Neural progenitor cell (in vitro differentiated cells): ENCODE results near the gene HSP90AB1. TPM values are rescaled to one million over a fixed set of nuclear protein-coding genes. Genes with fewer than 3 reads are reported as not detected.

Source experiments
- DNase-seq: peaks from one replicate; pipeline ENCODE4 v3.0.0-alpha.2; 2016; ENCODE audit warnings: low spot score
- H2AFZ ChIP-seq: fragments of 200-600 bp; sonication (generic); replicated peaks from 2 replicates; pipeline ENCODE4 v1.6.1; 2016; ENCODE audit warnings: antibody characterized with exemption
- H3F3A ChIP-seq: fragments of 200-600 bp; sonication (generic); 2 replicates; pipeline ENCODE4 v1.6.1; 2016; ENCODE audit warnings: antibody characterized with exemption, low read depth
- H3K27ac ChIP-seq: fragments of 200-600 bp; sonication (generic); 2 replicates; pipeline ENCODE4 v1.5.1; 2016; ENCODE audit warnings: mild to moderate bottlenecking
- H3K27me3 ChIP-seq: fragments of 200-600 bp; sonication (generic); 2 replicates; pipeline ENCODE4 v1.6.1; 2016; ENCODE audit warnings: mild to moderate bottlenecking, moderate library complexity
- H3K36me3 ChIP-seq: fragments of 200-600 bp; sonication (generic); 2 replicates; pipeline ENCODE4 v1.5.1; 2016
- H3K4me1 ChIP-seq: fragments of 200-600 bp; sonication (generic); 2 replicates; pipeline ENCODE4 v1.6.1; 2016; ENCODE audit warnings: mixed run types
- H3K4me2 ChIP-seq: fragments of 200-600 bp; sonication (generic); 2 replicates; pipeline ENCODE4 v1.6.1; 2016
- H3K4me3 ChIP-seq: fragments of 200-600 bp; sonication (generic); 2 replicates; pipeline ENCODE4 v1.5.1; 2016
- H3K79me2 ChIP-seq: fragments of 200-600 bp; sonication (generic); 2 replicates; pipeline ENCODE4 v1.6.1; 2016; ENCODE audit warnings: low read depth
- H3K9ac ChIP-seq: fragments of 200-600 bp; sonication (generic); 2 replicates; pipeline ENCODE4 v1.6.1; 2016
- H3K9me3 ChIP-seq: fragments of 200-600 bp; sonication (generic); 2 replicates; pipeline ENCODE4 v1.5.1; 2016; ENCODE audit warnings: low read depth
- H4K20me1 ChIP-seq: fragments of 200-600 bp; sonication (generic); 2 replicates; pipeline ENCODE4 v1.6.1; 2016; ENCODE audit warnings: low read depth
- H3K27ac Mint-ChIP-seq: 3 replicates; pipeline ENCODE4 v1.8.0; 2021; ENCODE audit warnings: mixed read lengths
- H3K27me3 Mint-ChIP-seq: 2 replicates; pipeline ENCODE4 v1.8.0; 2022; ENCODE audit warnings: low read depth, mild to moderate bottlenecking, inconsistent platforms, moderate library complexity, mixed read lengths; ENCODE audit not compliant: insufficient read depth
- H3K36me3 Mint-ChIP-seq: 3 replicates; pipeline ENCODE4 v1.8.0; 2021; ENCODE audit warnings: mixed read lengths
- H3K4me1 Mint-ChIP-seq: 3 replicates; pipeline ENCODE4 v1.8.0; 2021; ENCODE audit warnings: mixed read lengths
- H3K4me3 Mint-ChIP-seq: 3 replicates; pipeline ENCODE4 v1.8.0; 2021; ENCODE audit warnings: mild to moderate bottlenecking, moderate library complexity, mixed read lengths
- H3K9me3 Mint-ChIP-seq: 3 replicates; pipeline ENCODE4 v1.8.0; 2020; ENCODE audit warnings: mixed read lengths
- EZH2 ChIP-seq: fragments of 200-600 bp; sonication (generic); IDR thresholded peaks from 2 replicates; pipeline ENCODE4 v1.6.1; 2017; ENCODE audit warnings: antibody characterized with exemption, mild to moderate bottlenecking, moderate library complexity
- EZH2phosphoT487 ChIP-seq: fragments of 200-600 bp; sonication (generic); IDR thresholded peaks from 2 replicates; pipeline ENCODE4 v1.6.1; 2017; ENCODE audit warnings: antibody characterized with exemption
- total RNA-seq: library from RNA; depleted of rRNA; stranded (reverse); fragments of >200 nt; gene quantifications from 2 replicates; pipeline ENCODE4 v1.2.3, GENCODE V29; 2015; ENCODE audit warnings: low replicate concordance
- TF ChIP-seq, protein P1 (sequence below): fragments of 200-600 bp; sonication (generic); IDR thresholded peaks from 2 replicates; pipeline ENCODE4 v1.5.1; 2017; ENCODE audit warnings: antibody characterized with exemption, mild to moderate bottlenecking

HSP90AB1 gene
- total RNA-seq, 1 donor from 2014 or later, result 2,068 TPM

DNA sequence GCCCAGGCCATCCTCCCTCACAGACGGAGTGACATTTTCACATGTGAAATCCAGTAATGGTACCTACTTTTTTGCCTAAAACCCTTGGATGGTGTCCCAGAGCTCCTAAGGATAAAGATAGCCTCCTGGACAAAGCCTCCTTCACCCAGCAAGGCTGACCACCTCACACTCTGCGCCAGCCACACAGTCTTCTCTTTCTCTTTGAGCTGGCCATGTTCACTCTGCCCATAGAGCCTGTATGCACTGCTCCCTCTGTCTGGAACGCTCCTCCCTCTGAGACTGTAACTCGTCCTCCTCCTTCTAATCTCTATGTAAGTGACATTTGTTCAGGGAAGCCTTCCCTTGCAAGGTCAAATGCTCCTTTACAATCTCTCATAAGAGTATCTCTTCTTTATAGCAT is 38.0 kb downstream of the HSP90AB1 start:
- no peak overlapping the region for H3K4me2 ChIP-seq
- Mint-ChIP-seq H3K9me3 (no peaks in the 10 kb centered on the region), H3K4me1 (no peaks in the 10 kb centered on the region), H3K27me3 (peaks cover 34% of the 10 kb centered on the region), H3K27ac (no peak overlapping the region), H3K4me3 (no peak overlapping the region), H3K36me3 (no peaks in the 10 kb centered on the region)
- H3K4me1 ChIP-seq, result no peaks in the 10 kb centered on the region
- H3K9ac ChIP-seq, result no peak overlapping the region
- H3K79me2 ChIP-seq, result no peaks in the 10 kb centered on the region
- no peak for DNase-seq
- no peak overlapping the region for H3K27ac ChIP-seq
- TF ChIP-seq EZH2phosphoT487 (no peak), EZH2 (no peak)
- TF ChIP-seq, protein P1, sequence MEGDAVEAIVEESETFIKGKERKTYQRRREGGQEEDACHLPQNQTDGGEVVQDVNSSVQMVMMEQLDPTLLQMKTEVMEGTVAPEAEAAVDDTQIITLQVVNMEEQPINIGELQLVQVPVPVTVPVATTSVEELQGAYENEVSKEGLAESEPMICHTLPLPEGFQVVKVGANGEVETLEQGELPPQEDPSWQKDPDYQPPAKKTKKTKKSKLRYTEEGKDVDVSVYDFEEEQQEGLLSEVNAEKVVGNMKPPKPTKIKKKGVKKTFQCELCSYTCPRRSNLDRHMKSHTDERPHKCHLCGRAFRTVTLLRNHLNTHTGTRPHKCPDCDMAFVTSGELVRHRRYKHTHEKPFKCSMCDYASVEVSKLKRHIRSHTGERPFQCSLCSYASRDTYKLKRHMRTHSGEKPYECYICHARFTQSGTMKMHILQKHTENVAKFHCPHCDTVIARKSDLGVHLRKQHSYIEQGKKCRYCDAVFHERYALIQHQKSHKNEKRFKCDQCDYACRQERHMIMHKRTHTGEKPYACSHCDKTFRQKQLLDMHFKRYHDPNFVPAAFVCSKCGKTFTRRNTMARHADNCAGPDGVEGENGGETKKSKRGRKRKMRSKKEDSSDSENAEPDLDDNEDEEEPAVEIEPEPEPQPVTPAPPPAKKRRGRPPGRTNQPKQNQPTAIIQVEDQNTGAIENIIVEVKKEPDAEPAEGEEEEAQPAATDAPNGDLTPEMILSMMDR, result no peak
- H3F3A ChIP-seq, result no peaks in the 10 kb centered on the region
- H3K4me3 ChIP-seq, result no peak overlapping the region
- peaks cover 67% of the 10 kb centered on the region for H3K27me3 ChIP-seq
- no peaks in the 10 kb centered on the region for H3K9me3 ChIP-seq
- H2AFZ ChIP-seq, result no peak overlapping the region
- peaks cover 10% of the 10 kb centered on the region for H4K20me1 ChIP-seq
- H3K36me3 ChIP-seq, result no peaks in the 10 kb centered on the region

DNA sequence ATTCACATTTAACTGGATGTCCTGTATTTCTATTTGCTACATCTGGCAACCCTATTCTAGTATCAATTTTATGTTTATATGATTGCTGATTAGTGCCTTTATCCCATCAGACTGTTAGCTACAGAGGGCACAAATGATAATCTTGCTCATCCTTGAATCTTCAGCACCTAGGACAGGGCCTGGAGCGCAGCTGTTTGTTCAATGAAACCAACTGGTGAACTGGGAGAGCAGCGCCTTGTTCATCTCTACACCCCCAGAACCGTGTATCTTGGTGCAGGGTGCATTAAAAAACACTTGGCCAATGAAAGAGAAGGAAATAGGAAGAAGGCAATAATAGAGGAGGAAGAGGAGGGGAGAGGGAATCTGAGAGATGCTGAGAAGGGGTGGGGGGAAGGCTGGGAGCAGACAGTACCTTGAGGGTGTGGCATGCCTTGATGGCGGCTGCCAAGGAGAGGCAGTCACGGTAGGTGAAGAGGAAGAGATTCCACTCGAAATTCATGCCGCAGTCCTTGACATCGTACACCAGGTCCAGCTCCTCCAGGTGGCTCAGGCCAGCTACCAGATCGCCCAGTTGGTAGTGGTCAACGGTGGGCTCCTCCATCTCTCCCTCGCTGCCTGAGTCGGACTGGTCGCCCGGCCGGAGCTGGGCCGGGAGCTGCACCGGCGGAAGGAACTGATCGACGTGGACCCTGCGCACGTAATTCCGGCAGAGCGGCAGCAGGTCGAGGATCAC is 38.8 kb downstream of the HSP90AB1 start:
- peaks cover 29% of the 10 kb centered on the region for H3K27me3 Mint-ChIP-seq

DNA sequence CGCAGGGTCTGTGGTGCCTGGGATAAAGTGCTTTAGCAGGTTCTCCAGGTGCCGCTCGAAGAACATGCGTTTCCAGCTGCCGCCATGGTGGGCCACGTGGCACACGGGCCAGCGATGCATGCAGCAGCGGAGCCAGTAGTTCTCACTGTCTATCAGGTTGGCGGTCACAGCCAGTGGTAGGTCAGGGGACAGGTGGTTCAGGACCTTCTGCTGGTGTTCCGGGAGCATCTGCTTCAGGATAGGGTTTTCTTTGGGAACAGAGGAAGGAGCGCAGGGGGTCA is 39.3 kb downstream of the HSP90AB1 start:
- Histone ChIP-seq H3K36me3 (no peaks in the 10 kb centered on the region), H3F3A (no peaks in the 10 kb centered on the region), H3K27me3 (peaks cover 76% of the 10 kb centered on the region), H3K4me2 (no peak overlapping the region), H2AFZ (no peak overlapping the region), H3K4me1 (no peaks in the 10 kb centered on the region), H3K9me3 (no peaks in the 10 kb centered on the region), H3K27ac (no peak overlapping the region), H3K4me3 (no peak overlapping the region), H3K79me2 (no peaks in the 10 kb centered on the region), H4K20me1 (peaks cover 10% of the 10 kb centered on the region), H3K9ac (no peak overlapping the region)
- DNase-seq, result no peak
- Mint-ChIP-seq H3K4me1 (no peaks in the 10 kb centered on the region), H3K9me3 (no peaks in the 10 kb centered on the region), H3K27ac (no peak overlapping the region), H3K27me3 (peaks cover 27% of the 10 kb centered on the region), H3K4me3 (no peak overlapping the region), H3K36me3 (no peaks in the 10 kb centered on the region)
- TF ChIP-seq EZH2phosphoT487, result no peak

More for the DNA sequence above, 38.8 kb downstream of the HSP90AB1 start:
- H3F3A ChIP-seq, result no peaks in the 10 kb centered on the region
- H3K9me3 ChIP-seq, result no peaks in the 10 kb centered on the region
- no peaks in the 10 kb centered on the region for H3K4me1 Mint-ChIP-seq
- H3K4me1 ChIP-seq, result no peaks in the 10 kb centered on the region
- H3K36me3 ChIP-seq, result no peaks in the 10 kb centered on the region
- no peak overlapping the region for H3K4me2 ChIP-seq
- H3K27ac Mint-ChIP-seq, result no peak overlapping the region
- H2AFZ ChIP-seq, result no peak overlapping the region
- H3K4me3 ChIP-seq, result no peak overlapping the region
- no peaks in the 10 kb centered on the region for H3K36me3 Mint-ChIP-seq
- TF ChIP-seq, protein P1, result no peak
- TF ChIP-seq EZH2 (no peak), EZH2phosphoT487 (no peak)
- peak; percentile 76 for DNase-seq
- no peaks in the 10 kb centered on the region for H3K79me2 ChIP-seq
- no peak overlapping the region for H3K9ac ChIP-seq
- no peaks in the 10 kb centered on the region for H3K9me3 Mint-ChIP-seq
- H3K27ac ChIP-seq, result no peak overlapping the region
- H3K27me3 ChIP-seq, result peaks cover 71% of the 10 kb centered on the region
- no peak overlapping the region for H3K4me3 Mint-ChIP-seq
- H4K20me1 ChIP-seq, result peaks cover 10% of the 10 kb centered on the region

DNA sequence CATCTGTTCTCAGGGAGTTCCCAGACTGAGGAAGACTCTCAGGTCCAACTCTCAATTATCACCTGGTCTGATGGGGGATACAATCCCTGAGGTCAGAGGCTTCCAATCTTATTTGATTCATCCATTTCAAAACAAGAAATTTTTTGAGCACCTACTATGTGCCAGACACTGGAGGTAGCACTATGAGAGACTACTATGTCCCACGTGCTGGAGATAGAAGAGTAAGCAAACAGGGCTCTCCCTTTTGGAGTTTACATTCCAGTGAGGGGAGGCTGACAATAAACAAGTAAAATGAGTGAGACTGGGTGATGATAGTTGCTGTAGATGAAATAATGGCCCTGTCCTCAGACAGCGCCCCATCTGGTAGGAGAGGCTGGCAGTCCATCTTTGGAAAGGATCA is 39.8 kb downstream of the HSP90AB1 start:
- peaks cover 27% of the 10 kb centered on the region for H3K27me3 Mint-ChIP-seq
- Histone ChIP-seq H4K20me1 (peaks cover 10% of the 10 kb centered on the region), H3K27me3 (peaks cover 80% of the 10 kb centered on the region), H3K9me3 (no peaks in the 10 kb centered on the region), H3F3A (no peaks in the 10 kb centered on the region), H3K4me1 (no peaks in the 10 kb centered on the region), H3K27ac (no peak overlapping the region), H3K4me2 (no peak overlapping the region), H3K4me3 (no peak overlapping the region), H3K9ac (no peak overlapping the region), H3K79me2 (no peaks in the 10 kb centered on the region), H3K36me3 (no peaks in the 10 kb centered on the region), H2AFZ (no peak overlapping the region)
- H3K4me1 Mint-ChIP-seq, result no peaks in the 10 kb centered on the region
- DNase-seq, result no peak
- no peak overlapping the region for H3K4me3 Mint-ChIP-seq
- no peaks in the 10 kb centered on the region for H3K9me3 Mint-ChIP-seq
- H3K36me3 Mint-ChIP-seq, result no peaks in the 10 kb centered on the region
- TF ChIP-seq, protein P1, result no peak
- TF ChIP-seq EZH2 (no peak), EZH2phosphoT487 (no peak)
- H3K27ac Mint-ChIP-seq, result no peak overlapping the region
